Ovary (tissue), 9 donors: ENCODE results near the gene GPR162. TPM values are rescaled to one million over a fixed set of nuclear protein-coding genes. Genes with fewer than 3 reads are reported as not detected.
"Not testable (repeated sequence)": the region's sequence is repeated elsewhere in the genome, so short reads cannot be mapped to it uniquely, and the experiment has no call there.

Experiments used
- DNase-seq, 5 donors: peaks; one replicate each; pipeline ENCODE4 v3.0.0-alpha.2; 2019 to 2020
- H3K27ac ChIP-seq, 2 donors: fragments of 200-600 bp; one replicate each; pipeline versions ENCODE4 v1.5.1 to v1.8.0; 2019 to 2022
- H3K27me3 ChIP-seq: fragments of 200-600 bp; one replicate; pipeline ENCODE4 v1.8.0; 2022
- H3K36me3 ChIP-seq: fragments of 200-600 bp; sonication (generic); one replicate; pipeline ENCODE4 v1.5.1; 2019
- H3K4me1 ChIP-seq: one replicate; pipeline ENCODE4 v1.8.1; 2013; ENCODE audit warnings: mild to moderate bottlenecking, moderate library complexity; ENCODE audit not compliant: insufficient read depth
- H3K4me3 ChIP-seq: fragments of 200-600 bp; sonication (generic); one replicate; pipeline ENCODE4 v1.5.1; 2017
- H3K9me3 ChIP-seq, 2 donors: fragments of 200-600 bp in 1 of 2; sonication (generic) in 1 of 2; one replicate each; pipeline versions ENCODE4 v1.5.1 to v1.8.1; 2013 to 2019; ENCODE audit warnings: mild to moderate bottlenecking in 1 of 2, moderate library complexity in 1 of 2
- CTCF ChIP-seq, 3 donors: fragments of 450-650 bp in 2 of 3; fragments of 200-600 bp in 1 of 3; IDR thresholded peaks; one replicate each; pipeline versions ENCODE4 v1.5.1 to v1.8.0; 2016 to 2022; ENCODE audit warnings: antibody characterized with exemption in 3 of 3, mild to moderate bottlenecking in 1 of 3
- EP300 ChIP-seq: sonication (generic); formaldehyde crosslinking; IDR thresholded peaks from one replicate; pipeline ENCODE4 v1.6.1; 2017; ENCODE audit warnings: antibody characterized with exemption
- POLR2A ChIP-seq: fragments of 450-650 bp; IDR thresholded peaks from one replicate; pipeline ENCODE4 v1.6.1; 2017; ENCODE audit warnings: antibody characterized with exemption, mild to moderate bottlenecking, moderate library complexity
- WGBS, 3 donors: extraction: QIAGEN DNeasy Blood & Tissue Kit in 1 of 3; methylation state at CpG; one replicate each; pipeline versions ENCODE4 v1.1.5 to v1.1.7; 2013 to 2017; 5-methylcytosine and 5-hydroxymethylcytosine counted together
- intact Hi-C, 4 donors: fragments of 100-400 bp; cut with DNase I; formaldehyde crosslinking; loops; one replicate each; pipeline versions ENCODE4 v1.11.0 to v1.15.1; 2022 to 2023
- polyA plus RNA-seq, 2 donors: library from polyadenylated mRNA; stranded (reverse); fragments of 200-250 nt in 1 of 2; fragments of 350-450 nt in 1 of 2; fragmentation: Illumina TruSeq in 1 of 2; extraction: RNeasy Lipid Tissue Mini Kit (QIAGEN cat#74804) in 1 of 2; gene quantifications; one replicate each; pipeline ENCODE4 v1.2.3, GENCODE V29; 2013 to 2014
- total RNA-seq, 7 donors: library from RNA; depleted of rRNA in 2 of 7; stranded (reverse); fragments of >200 nt in 2 of 7; fragmentation: NEBNext Ultra II Directional in 3 of 7; extraction: Animal tissue kit (Norgen Biotek cat#: 25700) in 3 of 7; gene quantifications; one replicate each; pipeline versions ENCODE4 v1.1.0 to v1.2.4, GENCODE V29; 2016 to 2023
- donor health status: DM: no; HTN: no; CAD: no; lungs with moderate emphysema.
- donor health status: DM: no; HTN: no; CAD: no.
- donor health status: Bipolar disorder and iron deficiency.
- donor health status: DM: yes; HTN: yes; CAD: no.
- donor health status: DM: no; HTN: no; CAD: no.
- donor health status: DM: yes; HTN: yes; CAD: no.

GPR162 gene
- total and polyA plus RNA-seq, 9 donors, result 0.60 to 12.0 (median 7.6) TPM

DNA sequence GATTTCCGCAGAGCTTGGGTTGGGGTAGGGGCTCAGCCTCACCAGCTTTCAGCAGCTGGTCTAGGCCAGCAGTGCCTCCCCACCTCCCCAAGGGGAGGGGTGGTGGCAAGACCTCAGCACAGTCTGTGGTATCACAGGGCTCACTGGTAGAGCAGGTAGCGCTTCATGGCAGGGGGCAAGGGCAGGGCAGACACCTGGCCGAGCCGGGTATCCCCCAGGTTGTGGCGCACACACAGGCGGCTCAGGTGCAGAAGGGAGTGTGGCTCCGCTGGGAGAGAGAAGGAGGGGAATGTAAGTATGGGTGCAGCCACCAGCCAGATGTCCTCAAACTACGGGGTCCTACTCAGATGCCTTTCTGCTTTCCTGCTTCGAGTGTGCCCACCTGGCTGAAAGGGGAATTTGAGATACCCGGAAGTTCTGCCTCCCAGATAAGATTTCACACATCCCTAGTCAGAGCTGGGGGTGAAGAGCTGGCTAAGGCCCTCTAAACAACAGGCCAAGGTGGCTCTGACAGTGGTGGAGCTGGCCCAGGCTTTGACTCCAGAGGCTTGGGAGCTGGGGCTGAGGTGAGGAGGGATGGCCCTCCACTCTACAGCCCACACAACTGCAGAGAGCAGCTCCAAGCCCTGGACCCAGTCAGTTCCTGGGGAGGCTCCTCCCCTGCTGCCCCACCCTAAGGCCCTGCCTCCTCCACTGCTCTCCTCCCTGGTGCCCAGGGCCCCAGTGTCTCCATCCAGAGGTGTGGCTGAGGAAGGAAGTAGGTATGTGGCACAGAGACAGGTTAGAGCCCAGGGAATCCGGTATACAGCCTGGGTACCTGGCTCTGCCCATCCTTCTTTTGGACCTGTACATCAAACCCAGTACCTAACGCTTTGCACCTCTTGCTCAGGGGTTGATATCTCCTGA is 49.7 kb downstream of the GPR162 start:
- no peak overlapping the region for H3K4me3 ChIP-seq
- no peak for DNase-seq
- H3K27ac ChIP-seq, result no peak overlapping the region
- WGBS, 3 donors, result 65 to 68% (median 67%) methylated on average over 11 to 12 of the region's 12 CpGs
- TF ChIP-seq POLR2A (no peak), CTCF (IDR thresholded peaks at IDR 0.05) (no peak), EP300 (no peak)
- no peaks in the 10 kb centered on the region for H3K9me3 ChIP-seq
- no peaks in the 10 kb centered on the region for H3K27me3 ChIP-seq
- H3K4me1 ChIP-seq, result no peaks in the 10 kb centered on the region
- no peaks in the 10 kb centered on the region for H3K36me3 ChIP-seq
- intact Hi-C loops, result loop anchor here in 1 of 4 donors (5.0 kb wide), 1 partner anchor 56 kb away; the partner anchor contains the start of gene ATN1

GRCh38 chr12:6872073-6873048 is 50.7 kb downstream of the GPR162 start:
- peak overlapping the region; percentile 42 to 77 for H3K27ac ChIP-seq
- intact Hi-C loops, result loop anchor here in 1 of 4 donors (2.0 to 5.0 kb wide), 2 partner anchors 18 to 55 kb away; partner anchors contain the start of gene ATN1
- DNase-seq, result peak; percentile 81 to 92 (median 89)
- H3K36me3 ChIP-seq, result no peaks in the 10 kb centered on the region
- no peaks in the 10 kb centered on the region for H3K27me3 ChIP-seq
- H3K9me3 ChIP-seq, result no peaks in the 10 kb centered on the region
- no peaks in the 10 kb centered on the region for H3K4me1 ChIP-seq
- TF ChIP-seq POLR2A (no peak), EP300 (no peak), CTCF (IDR thresholded peaks at IDR 0.05) (peak; percentile 90 to 97 (median 93))
- 0 to 1% (median 1%) methylated on average over 29 to 40 of the region's 40 CpGs for WGBS, 3 donors
- peak overlapping the region; percentile 64 for H3K4me3 ChIP-seq

DNA sequence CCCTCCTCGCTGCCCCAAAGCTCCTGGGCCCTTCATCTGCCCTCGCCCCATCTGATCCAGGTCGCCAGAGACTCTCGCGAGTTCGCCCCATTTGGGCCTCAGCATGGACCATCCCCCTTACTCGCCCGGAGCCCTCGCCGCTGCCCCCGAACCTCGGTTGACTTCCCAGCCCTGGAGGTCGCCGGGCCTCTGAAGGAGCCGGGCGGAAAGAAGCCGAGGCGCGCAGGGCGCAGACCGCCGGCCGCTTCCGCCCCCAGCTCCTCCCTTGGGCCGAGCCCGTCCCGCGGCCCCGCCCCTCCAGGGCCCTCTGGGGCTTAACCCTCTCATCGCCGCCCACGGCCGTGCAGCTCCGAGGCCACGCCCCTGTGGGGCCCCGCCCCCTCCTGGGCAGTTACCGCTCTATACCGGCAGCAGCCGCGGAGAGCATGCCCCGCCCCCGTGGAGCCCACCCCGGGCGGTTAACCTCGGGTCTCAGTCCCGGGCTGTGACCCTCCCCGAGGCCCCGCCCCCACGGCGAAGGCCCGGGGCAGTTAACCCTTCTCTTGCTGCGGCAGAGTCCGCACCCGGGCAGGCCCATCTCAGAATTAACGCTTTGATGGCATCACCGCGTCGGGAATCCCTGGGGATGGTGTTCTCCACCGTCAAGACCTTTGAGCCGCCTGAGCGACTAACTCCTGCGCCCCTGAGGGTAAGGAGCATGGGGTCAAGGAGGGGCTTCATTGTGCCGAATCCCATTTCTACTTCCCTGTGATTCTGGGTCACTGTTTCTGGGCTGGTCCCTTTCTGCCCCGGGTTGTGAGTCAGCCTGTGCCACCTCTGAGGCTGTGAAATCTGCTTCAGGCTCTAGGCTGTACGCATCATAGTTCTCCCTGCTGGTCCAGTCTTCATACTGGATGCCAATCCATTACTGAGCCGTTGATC is 51.7 kb downstream of the GPR162 start, which contains the start of gene SPSB2:
Gene SPSB2 (minus strand): TSS at position 210 of the 921 bp plus-strand sequence. CDS start 402 bp downstream, outside the sequence.
- H3K36me3 ChIP-seq, result no peaks in the 10 kb centered on the region
- H3K4me1 ChIP-seq, result no peaks in the 10 kb centered on the region
- H3K4me3 ChIP-seq, result peak within 1 kb of the TSS; percentile 64
- no peaks in the 10 kb centered on the region for H3K27me3 ChIP-seq
- WGBS, 3 donors, result 0 to 1% (median 0%) methylated on average over 55 to 66 of the region's 66 CpGs
- H3K27ac ChIP-seq, result peak within 1 kb of the TSS; percentile 42 to 77
- DNase-seq, result peak; percentile 99 to 100 (median 99)
- H3K9me3 ChIP-seq, result no peaks in the 10 kb centered on the region
- intact Hi-C loops, result loop anchor here in 1 of 4 donors (2.0 to 5.0 kb wide), 2 partner anchors 17 to 54 kb away; partner anchors contain the start of gene ATN1
- TF ChIP-seq POLR2A (peak; percentile 66), EP300 (no peak), CTCF (IDR thresholded peaks at IDR 0.05) (peak in 1 of 3 donors; percentile 28)

GRCh38 chr12:6874015-6874368 is 52.4 kb downstream of the GPR162 start:
- not testable (repeated sequence) for DNase-seq, H3K4me1 ChIP-seq, H3K36me3 ChIP-seq, H3K9me3 ChIP-seq, H3K27me3 ChIP-seq
- WGBS, 3 donors, result 29 to 31% (median 30%) methylated on average over 9 of the region's 9 CpGs
- peak overlapping the region; percentile 64 for H3K4me3 ChIP-seq
- H3K27ac ChIP-seq, result peak overlapping the region in 1 of 2 donors; percentile 77
- intact Hi-C loops, result loop anchor here in 1 of 4 donors (5.0 kb wide), 1 partner anchor 53 kb away; the partner anchor contains the start of gene ATN1
